ENCODE data around the gene DCN. TPM values are rescaled to one million over a fixed set of nuclear protein-coding genes. Genes with fewer than 3 reads are reported as not detected.

The DCN gene
- total RNA-seq, 1 donor from 2014 or later = 57.4 TPM

GRCh38 chr12:91099341-91099740 is 83.3 kb downstream of the DCN start:
- no peak for ATAC-seq

- ATAC-seq = no peak
These were observed 83.7 kb downstream of the DCN start for GRCh38 chr12:91098941-91099340.

- ATAC-seq = no peak
These were observed 84.2 kb downstream of the DCN start for GRCh38 chr12:91098461-91098860.

GRCh38 chr12:91094957-91095356 is 87.7 kb downstream of the DCN start:
- no peak for ATAC-seq

- no peak for ATAC-seq
These were observed 88.5 kb downstream of the DCN start for GRCh38 chr12:91094032-91094662.

- ATAC-seq = no peak
These were observed 89.3 kb downstream of the DCN start for GRCh38 chr12:91093341-91093740.

- no peak for ATAC-seq
These were observed 90.5 kb downstream of the DCN start for GRCh38 chr12:91091916-91092715.

Other genes with a start within 250 kb of the DCN start
- not detected for gene CCER1, start 227.6 kb downstream of the DCN start, total RNA-seq
- not detected for gene EPYC, start 177.8 kb downstream of the DCN start, total RNA-seq
- gene KERA, start 124.8 kb downstream of the DCN start, total RNA-seq = not detected
- 8.4 TPM for gene LUM, start 71.3 kb downstream of the DCN start, total RNA-seq